IMR-90 (cell line): ENCODE data around the gene LONRF3. TPM values are rescaled to one million over a fixed set of nuclear protein-coding genes. Genes with fewer than 3 reads are reported as not detected.

Experiments used
- ATAC-seq: fragments of 200-7000 bp; cut with Tn5 transposase; 2 replicates; pipeline ENCODE4 v1.9.1; 2020; ENCODE audit warnings: low read depth, mild to moderate bottlenecking, moderate library complexity
- BruUV-seq: library from RNA; stranded (reverse); fragments of 400-500 nt; replicated peaks from 2 replicates; lab custom pipeline; 2021; lab: Mats Ljungman, UMichigan
- CTCF ChIA-PET: fragments of 300-600 bp; formaldehyde crosslinking; extraction: SDS; loops from one replicate; lab custom pipeline; 2021; ENCODE audit warnings: antibody characterized with exemption; lab: Yijun Ruan, JAX
- POLR2A ChIA-PET: fragments of 300-600 bp; sonication (Branson Sonifier 250); formaldehyde crosslinking; loops from one replicate; lab custom pipeline; 2022; ENCODE audit warnings: antibody characterized with exemption; ENCODE audit not compliant: unreplicated experiment; lab: Charles Lee
- DNase-seq: peaks from one replicate; pipeline ENCODE4 v3.0.0; 2013
- H2AFZ ChIP-seq: replicated peaks from 2 replicates; pipeline ENCODE3; 2013; ENCODE audit warnings: low read length, mild to moderate bottlenecking; ENCODE audit not compliant: poor library complexity
- H2AK5ac ChIP-seq: 2 replicates; pipeline ENCODE4 v1.6.1; 2013; ENCODE audit warnings: low read depth, low read length, inconsistent platforms
- H2AK9ac ChIP-seq: replicated peaks from 2 replicates; pipeline ENCODE3; 2013; ENCODE audit warnings: mild to moderate bottlenecking, low read depth, low read length, moderate library complexity; ENCODE audit not compliant: poor library complexity
- H2BK120ac ChIP-seq: 2 replicates; pipeline ENCODE4 v1.6.1; 2013; ENCODE audit warnings: low read depth, low read length, inconsistent platforms
- H2BK15ac ChIP-seq: 3 replicates; pipeline ENCODE4 v1.6.1; 2013; ENCODE audit warnings: low read depth, low read length, inconsistent platforms
- H2BK20ac ChIP-seq: 2 replicates; pipeline ENCODE4 v1.6.1; 2013; ENCODE audit warnings: low read depth, mild to moderate bottlenecking, inconsistent platforms, low read length, moderate library complexity
- H2BK5ac ChIP-seq: 2 replicates; pipeline ENCODE4 v1.6.1; 2013; ENCODE audit warnings: mild to moderate bottlenecking, low read depth, low read length, inconsistent platforms; ENCODE audit not compliant: poor library complexity, severe bottlenecking
- H3K14ac ChIP-seq: replicated peaks from 2 replicates; pipeline ENCODE4 v1.6.1; 2013; ENCODE audit warnings: low read depth, low read length, inconsistent platforms
- H3K18ac ChIP-seq: 2 replicates; pipeline ENCODE4 v1.6.1; 2013; ENCODE audit warnings: low read depth, low read length, control low read depth
- H3K23ac ChIP-seq: 2 replicates; pipeline ENCODE4 v1.6.1; 2013; ENCODE audit warnings: low read depth, low read length, inconsistent platforms
- H3K27ac ChIP-seq: 2 replicates; pipeline ENCODE4 v1.5.1; 2013; ENCODE audit warnings: mild to moderate bottlenecking, control low read depth, low read length; ENCODE audit not compliant: insufficient read depth
- H3K27me3 ChIP-seq: 2 replicates; pipeline ENCODE4 v1.6.1; 2013; ENCODE audit warnings: low read length; ENCODE audit not compliant: control insufficient read depth, insufficient read depth
- H3K36me3 ChIP-seq: 2 replicates; pipeline ENCODE4 v1.6.1; 2013; ENCODE audit warnings: low read length, mixed read lengths; ENCODE audit not compliant: control insufficient read depth, insufficient read depth
- H3K4ac ChIP-seq: 2 replicates; pipeline ENCODE4 v1.6.1; 2013; ENCODE audit warnings: low read depth, low read length, inconsistent platforms
- H3K4me1 ChIP-seq: 2 replicates; pipeline ENCODE4 v1.6.1; 2013; ENCODE audit warnings: low read length, mixed read lengths; ENCODE audit not compliant: control insufficient read depth, insufficient read depth
- H3K4me2 ChIP-seq: 2 replicates; pipeline ENCODE4 v1.6.1; 2013; ENCODE audit warnings: low read depth, mild to moderate bottlenecking, control low read depth, low read length, moderate library complexity
- H3K4me3 ChIP-seq: 2 replicates; pipeline ENCODE4 v1.5.1; 2013; ENCODE audit warnings: low read depth, mild to moderate bottlenecking, control low read depth, low read length, moderate library complexity; ENCODE audit not compliant: insufficient read depth
- H3K56ac ChIP-seq: 2 replicates; pipeline ENCODE4 v1.6.1; 2013; ENCODE audit warnings: low read length, inconsistent platforms; ENCODE audit not compliant: insufficient read depth; ENCODE audit errors: extremely low read depth
- H3K79me1 ChIP-seq, 2 experiments: 2 replicates each; pipeline ENCODE4 v1.6.1; 2013; ENCODE audit warnings: low read length in 2 of 2, inconsistent platforms in 1 of 2, low read depth in 1 of 2
- H3K9ac ChIP-seq: 2 replicates; pipeline ENCODE4 v1.6.1; 2013; ENCODE audit warnings: low read depth, low read length, control low read depth
- H3K9me1 ChIP-seq: 2 replicates; pipeline ENCODE4 v1.6.1; 2013; ENCODE audit warnings: low read length, inconsistent platforms; ENCODE audit not compliant: insufficient read depth
- H3K9me3 ChIP-seq: 2 replicates; pipeline ENCODE4 v1.6.1; 2013; ENCODE audit warnings: low read length; ENCODE audit not compliant: control insufficient read depth, insufficient read depth
- H4K20me1 ChIP-seq: 2 replicates; pipeline ENCODE4 v1.6.1; 2013; ENCODE audit warnings: low read length, inconsistent platforms; ENCODE audit not compliant: insufficient read depth
- H4K5ac ChIP-seq: 2 replicates; pipeline ENCODE4 v1.6.1; 2013; ENCODE audit warnings: mild to moderate bottlenecking, low read depth, low read length, control low read depth
- H4K8ac ChIP-seq, 2 experiments: 2 replicates each; pipeline ENCODE4 v1.6.1; 2013; ENCODE audit warnings: low read depth in 2 of 2, low read length in 2 of 2, control low read depth in 1 of 2, inconsistent platforms in 1 of 2
- H4K91ac ChIP-seq: 2 replicates; pipeline ENCODE4 v1.6.1; 2013; ENCODE audit warnings: low read depth, low read length, inconsistent platforms; ENCODE audit not compliant: insufficient read depth
- CHD1 ChIP-seq: IDR thresholded peaks from 2 replicates; pipeline ENCODE4 v1.6.1; 2012; ENCODE audit warnings: low read depth, low read length, improper control_type of control experiment
- ELK1 ChIP-seq: fragments of 150-350 bp; IDR thresholded peaks from 2 replicates; pipeline ENCODE4 v1.6.1; 2016; ENCODE audit warnings: low read depth, mild to moderate bottlenecking, low read length, moderate library complexity, borderline replicate concordance
- FOS ChIP-seq: fragments of 150-350 bp; IDR thresholded peaks from 2 replicates; pipeline ENCODE4 v1.6.1; 2016; ENCODE audit warnings: low read depth, low read length
- RCOR1 ChIP-seq: IDR thresholded peaks from 2 replicates; pipeline ENCODE4 v1.6.1; 2012; ENCODE audit warnings: mild to moderate bottlenecking, low read length, improper control_type of control experiment; ENCODE audit not compliant: insufficient replicate concordance
- WGBS, 2 experiments: methylation state at CpG; one replicate each; pipeline versions ENCODE4 v1.1.5 to v1.1.7; 2013; ENCODE audit warnings: missing lambda C conversion rate in 2 of 2; ENCODE audit not compliant: insufficient read length in 1 of 2; ENCODE audit errors: extremely low coverage in 2 of 2; 5-methylcytosine and 5-hydroxymethylcytosine counted together
- dilution Hi-C: fragments of 300-500 bp; cut with HindIII; formaldehyde crosslinking; loops from one replicate; pipeline ENCODE4 v1.14.3; 2018; ENCODE audit warnings: low sequenced_read_pairs; ENCODE audit not compliant: unreplicated experiment
- in situ Hi-C: fragments of 300-500 bp; cut with MboI; formaldehyde crosslinking; loops from 3 replicates; pipeline ENCODE4 v1.14.3; 2019; ENCODE audit warnings: low sequenced_read_pairs, inconsistent platforms, mixed read lengths
- intact Hi-C: fragments of 100-400 bp; cut with micrococcal nuclease; formaldehyde crosslinking; loops from 2 replicates; pipeline ENCODE4 v1.10.0; 2022
- polyA plus RNA-seq, 3 experiments: library from polyadenylated mRNA; depleted of rRNA; stranded (reverse); fragments of >200 nt; gene quantifications; 2 replicates each; pipeline ENCODE4 v1.2.3, GENCODE V29; 2012; ENCODE audit warnings: low replicate concordance in 1 of 3
- total RNA-seq: library from RNA; depleted of rRNA; stranded (reverse); fragments of >200 nt; gene quantifications from 2 replicates; pipeline ENCODE4 v1.2.3, GENCODE V29; 2012

Gene LONRF3
- total and polyA plus RNA-seq, 2 of the 4 experiments (the other 2 are of a cell fraction), result not detected

GRCh38 chrX:118965395-118965794 lies 9.0 kb upstream of the LONRF3 start:
- no peaks in the 10 kb centered on the region for H3K9me3 ChIP-seq
- H3K36me3 ChIP-seq, result no peaks in the 10 kb centered on the region
- WGBS, 2 experiments, result no CpG with 5 or more reads among the region's 4 CpGs
- no peak overlapping the region for H3K4ac ChIP-seq
- H3K56ac ChIP-seq, result no peak overlapping the region
- ATAC-seq (no peak), DNase-seq (no peak)
- H2BK5ac ChIP-seq, result no peak overlapping the region
- H2BK20ac ChIP-seq, result no peak overlapping the region
- ChIA-PET POLR2A (no interaction called here), CTCF (no interaction called here)
- intact Hi-C loops, result no loop called here
- H3K27me3 ChIP-seq, result peaks cover 10% of the 10 kb centered on the region
- no peak overlapping the region for H3K27ac ChIP-seq
- H2AK9ac ChIP-seq, result no peak overlapping the region
- H3K23ac ChIP-seq, result no peak overlapping the region
- no peak overlapping the region for H4K8ac ChIP-seq
- no peak overlapping the region for H4K5ac ChIP-seq
- no peak overlapping the region for H2BK120ac ChIP-seq
- dilution Hi-C loops, result no loop called here
- H3K18ac ChIP-seq, result no peak overlapping the region
- in situ Hi-C loops, result no loop called here
- BruUV-seq, result no TSS peak
- no peak overlapping the region for H3K14ac ChIP-seq
- H3K9ac ChIP-seq, result no peak overlapping the region
- no peak overlapping the region for H2AFZ ChIP-seq
- H3K4me3 ChIP-seq, result no peak overlapping the region
- TF ChIP-seq ELK1 (no peak), CHD1 (no peak), FOS (no peak), RCOR1 (no peak)
- no peak overlapping the region for H4K91ac ChIP-seq
- no peaks in the 10 kb centered on the region for H3K9me1 ChIP-seq
- no peak overlapping the region for H2AK5ac ChIP-seq
- no peaks in the 10 kb centered on the region for H4K20me1 ChIP-seq
- no peak overlapping the region for H3K4me2 ChIP-seq
- no peaks in the 10 kb centered on the region for H3K79me1 ChIP-seq
- no peak overlapping the region for H2BK15ac ChIP-seq
- no peaks in the 10 kb centered on the region for H3K4me1 ChIP-seq
